Fibroblast of lung (primary cell): ENCODE results near the gene LNX2.

ENCODE experiments used
- CTCF ChIP-seq, 2 donors: IDR thresholded peaks in 1 of 2; conservative IDR thresholded peaks in 1 of 2; 1 replicate in 1 of 2; 2 replicates in 1 of 2; pipeline ENCODE4 v1.5.1; 2011 to 2012; ENCODE audit warnings: low read length in 2 of 2, control low read depth in 1 of 2, inconsistent platforms in 1 of 2, low read depth in 1 of 2, mild to moderate bottlenecking in 1 of 2
- EZH2 ChIP-seq: IDR thresholded peaks from 2 replicates; pipeline ENCODE4 v1.5.1; 2012; ENCODE audit warnings: low read length, control low read depth, mild to moderate bottlenecking; ENCODE audit errors: missing control alignments

DNA sequence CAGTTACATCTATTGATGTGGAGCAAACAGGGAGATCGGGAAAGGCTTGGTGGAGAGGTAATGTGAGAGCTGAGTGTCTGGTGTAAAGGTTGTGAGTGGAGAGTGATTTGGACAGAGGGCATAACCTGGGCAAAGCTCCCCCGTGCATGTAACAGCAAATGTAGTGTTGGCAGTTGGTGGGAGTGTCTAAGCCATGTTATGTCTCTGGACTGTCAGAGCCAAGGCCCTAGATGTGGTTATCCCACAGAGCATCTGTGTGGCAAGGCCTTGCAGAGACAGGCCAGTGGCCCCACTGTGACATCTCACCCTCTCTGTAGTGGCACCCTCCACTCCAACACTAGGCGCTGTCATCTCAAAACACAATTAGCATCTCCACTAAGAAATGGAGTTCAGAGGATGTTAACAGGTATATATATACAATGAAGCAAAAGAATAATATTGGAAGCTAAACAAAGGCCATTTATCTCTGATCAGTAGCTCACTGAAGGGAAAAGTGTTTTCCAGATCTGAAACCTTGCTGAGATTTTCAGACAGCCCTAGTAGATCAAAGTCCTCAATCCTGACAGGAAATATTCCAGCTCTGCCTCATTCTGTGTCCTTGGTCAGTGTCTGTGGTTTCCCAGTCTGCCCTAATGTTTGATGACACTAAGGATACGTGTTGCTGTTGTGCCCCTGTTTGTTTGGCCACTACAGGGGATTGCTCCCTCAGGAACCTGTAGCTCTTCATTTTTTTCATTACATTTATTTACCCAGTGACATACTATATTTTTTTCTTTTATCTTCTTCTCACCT lies 21.6 kb upstream of the LNX2 start:
- TF ChIP-seq CTCF (conservative IDR thresholded peaks at IDR 0.05 in 1 of 2, IDR thresholded peaks at IDR 0.05 in 1 of 2; ENCODE audit: low read depth in 1 of 2, low read length in 2 of 2) (no peak), EZH2 (no peak)
